AG08396 (cell line): ENCODE data around the gene OSM.

Experiments used
- DNase-seq: peaks from one replicate; pipeline ENCODE4 v3.0.0; 2012; ENCODE audit warnings: low spot score, mixed read lengths

The OSM gene

DNA sequence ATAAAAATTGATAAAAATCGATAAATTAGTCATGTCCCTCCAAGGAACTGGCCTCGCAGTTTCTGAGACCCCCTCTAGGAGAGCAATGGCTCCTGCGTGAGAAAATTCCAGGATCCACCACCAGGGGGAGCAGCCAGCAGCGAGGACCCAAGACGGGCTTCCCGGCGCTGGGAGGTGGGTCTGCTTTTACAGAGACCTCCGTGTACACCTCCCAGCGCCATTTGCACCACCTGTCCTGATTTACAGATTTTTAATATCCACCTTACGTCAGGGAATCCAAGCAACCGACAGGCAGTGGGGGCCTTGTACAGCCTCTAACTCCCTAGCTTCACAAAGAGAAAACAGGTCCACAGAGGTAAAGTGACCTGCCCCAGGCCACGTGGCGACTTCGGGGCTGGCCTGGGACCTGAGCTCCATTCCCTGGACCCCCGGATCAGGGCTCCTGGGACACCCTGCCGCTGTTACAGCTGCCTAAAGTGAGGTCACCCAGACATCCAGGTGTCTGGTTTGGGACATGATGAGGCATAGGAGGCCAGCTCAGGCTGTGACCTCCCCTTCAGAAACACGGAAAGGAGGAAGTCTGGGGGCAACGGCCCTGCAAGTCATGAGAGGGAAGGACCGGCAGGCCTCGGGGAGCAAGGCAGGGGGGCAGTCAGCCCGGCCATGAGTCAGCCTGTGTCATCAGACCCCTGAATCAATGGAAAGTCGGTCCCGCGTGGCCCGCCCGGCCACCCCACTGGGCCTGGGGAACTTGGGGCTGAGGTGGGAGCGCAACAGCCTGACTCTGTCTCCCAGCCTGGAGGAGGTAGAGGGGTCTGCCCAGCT lies 3.5 kb downstream of the OSM start:
- peak; percentile 82 for DNase-seq

GRCh38 chr22:30262112-30262511 lies 4.5 kb downstream of the OSM start:
- no peak for DNase-seq

DNA sequence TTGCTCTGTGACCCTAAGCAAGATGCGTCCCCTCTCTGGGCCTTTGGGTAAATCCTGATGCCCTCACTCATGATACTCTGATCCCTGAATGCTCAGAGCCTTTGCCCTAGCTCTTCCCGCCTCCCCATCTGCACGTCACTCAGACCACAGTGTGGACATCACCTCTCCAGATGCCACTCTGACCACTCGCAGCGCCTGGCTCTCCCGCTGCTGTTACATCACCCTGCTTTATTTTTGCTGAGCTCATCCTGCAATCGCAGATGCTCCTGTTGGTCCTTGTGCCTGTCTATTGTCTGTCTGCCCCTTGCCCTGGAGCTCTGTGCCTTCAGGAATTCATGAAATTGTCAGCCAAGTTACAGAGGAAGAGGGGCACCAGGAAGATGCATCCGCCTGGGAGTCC lies 5.5 kb downstream of the OSM start:
- DNase-seq: no peak

- no peak for DNase-seq
Measured at GRCh38 chr22:30260682-30261081, 6.0 kb downstream of the OSM start.

DNA sequence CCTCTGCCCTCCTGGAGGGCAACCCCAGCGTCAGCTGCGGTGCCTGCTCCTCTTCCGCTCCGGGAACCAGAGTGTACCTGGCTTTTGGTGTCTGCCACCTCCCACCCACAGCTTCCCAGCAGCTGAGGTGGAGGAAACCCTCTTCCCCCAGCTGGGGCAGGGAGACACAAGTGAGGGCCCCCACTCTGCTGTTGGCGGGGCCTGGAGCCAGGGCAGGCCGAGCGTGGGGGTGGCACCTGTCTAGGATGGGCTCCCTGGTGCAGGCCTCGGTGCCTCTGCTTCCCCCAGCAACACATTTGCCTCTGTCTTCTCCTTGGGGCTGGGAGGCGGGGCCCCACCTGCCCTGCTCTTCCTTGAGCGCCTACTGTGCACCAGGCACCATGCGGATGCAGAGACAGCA lies 6.4 kb downstream of the OSM start:
- no peak for DNase-seq

- DNase-seq: no peak
Measured at GRCh38 chr22:30254314-30254713, 12.3 kb downstream of the OSM start.

GRCh38 chr22:30253205-30253852 lies 13.3 kb downstream of the OSM start:
- peak; percentile 77 for DNase-seq

GRCh38 chr22:30252411-30253204 lies 14.0 kb downstream of the OSM start:
- no peak for DNase-seq

GRCh38 chr22:30251711-30252110 lies 14.9 kb downstream of the OSM start:
- peak; percentile 74 for DNase-seq

- DNase-seq: peak; percentile 80
Measured at GRCh38 chr22:30250661-30251267, 15.9 kb downstream of the OSM start.

GRCh38 chr22:30250039-30250565 lies 16.5 kb downstream of the OSM start:
- DNase-seq: no peak

GRCh38 chr22:30249049-30250038 lies 17.3 kb downstream of the OSM start:
- no peak for DNase-seq

- DNase-seq: no peak
Measured at GRCh38 chr22:30248484-30248883, 18.2 kb downstream of the OSM start.

- no peak for DNase-seq
Measured at GRCh38 chr22:30247974-30248373, 18.7 kb downstream of the OSM start.

GRCh38 chr22:30247561-30247960 lies 19.1 kb downstream of the OSM start:
- no peak for DNase-seq

DNA sequence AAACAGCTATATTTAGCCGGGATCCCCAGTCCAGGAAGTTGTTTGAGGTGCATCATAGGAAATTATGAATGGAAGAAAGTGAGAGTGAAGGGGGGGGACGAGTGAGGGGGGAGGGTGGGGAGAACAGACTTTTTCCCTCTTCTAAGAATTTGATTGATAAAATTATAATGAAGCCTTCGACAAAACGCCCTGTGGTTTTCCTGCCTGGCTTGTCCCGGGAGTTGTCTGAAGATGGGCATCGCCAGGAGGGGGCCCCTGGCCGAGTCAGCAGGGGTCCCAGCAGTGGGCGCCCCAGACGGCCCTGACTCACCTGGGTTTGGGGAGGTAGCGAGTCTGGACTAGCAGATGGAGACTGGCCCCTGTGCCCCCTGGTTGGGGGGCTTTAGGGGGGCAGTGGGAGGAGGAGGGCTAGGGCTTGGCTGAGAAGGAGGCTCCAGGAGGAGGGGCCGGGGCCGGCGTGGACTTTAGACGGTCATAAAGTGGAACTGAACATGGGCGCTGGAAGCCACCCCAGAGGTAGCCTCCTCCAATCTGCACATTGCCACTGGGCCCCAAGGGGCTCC lies 19.8 kb downstream of the OSM start:
- no peak for DNase-seq

- peak; percentile 88 for DNase-seq
Measured at GRCh38 chr22:30245985-30246813, 20.5 kb downstream of the OSM start, which contains the start of gene LIF. LIF (minus strand) TSS chr22:30246759; CDS start chr22:30246695, 64 bp downstream.

GRCh38 chr22:30245181-30245984 lies 21.3 kb downstream of the OSM start:
- DNase-seq: no peak

GRCh38 chr22:30244641-30245040 lies 22.0 kb downstream of the OSM start:
- DNase-seq: no peak
